OCI-LY7 (cell line): ENCODE measurements around the gene IL12RB2. TPM values are rescaled to one million over a fixed set of nuclear protein-coding genes. Genes with fewer than 3 reads are reported as not detected.

Source experiments
- BruUV-seq: library from RNA; stranded (reverse); fragments of 400-500 nt; replicated peaks from 2 replicates; lab custom pipeline; 2021; lab: Mats Ljungman, UMichigan
- CTCF ChIA-PET: fragments of 300-600 bp; sonication (Branson Sonifier 250); formaldehyde crosslinking; loops from one replicate; lab custom pipeline; 2022; ENCODE audit warnings: antibody characterized with exemption; ENCODE audit not compliant: unreplicated experiment; lab: Charles Lee
- POLR2A ChIA-PET: fragments of 300-600 bp; sonication (Branson Sonifier 250); formaldehyde crosslinking; loops from one replicate; lab custom pipeline; 2022; ENCODE audit warnings: antibody characterized with exemption; lab: Charles Lee
- DNase-seq: peaks from one replicate; pipeline ENCODE4 v3.0.0-alpha.2; 2015; ENCODE audit warnings: low spot score
- H2AFZ ChIP-seq: fragments of 200-600 bp; sonication (generic), shearing (Covaris generic); 2 replicates; pipeline ENCODE4 v1.6.1; 2014; ENCODE audit warnings: mild to moderate bottlenecking, antibody characterized with exemption, low read length, moderate library complexity
- H3K27ac ChIP-seq: fragments of 200-600 bp; sonication (generic); 2 replicates; pipeline ENCODE4 v1.5.1; 2014; ENCODE audit warnings: mixed run types, low read depth, mild to moderate bottlenecking, moderate library complexity, low read length, inconsistent platforms; ENCODE audit not compliant: poor library complexity, severe bottlenecking
- H3K36me3 ChIP-seq: fragments of 200-600 bp; sonication (generic); 2 replicates; pipeline ENCODE4 v1.6.1; 2014; ENCODE audit warnings: mild to moderate bottlenecking, antibody characterized with exemption, low read length, moderate library complexity, mixed read lengths; ENCODE audit not compliant: insufficient read depth
- H3K4me1 ChIP-seq: fragments of 200-600 bp; sonication (generic); 2 replicates; pipeline ENCODE4 v1.5.1; 2014; ENCODE audit warnings: mild to moderate bottlenecking, low read length; ENCODE audit not compliant: insufficient read depth, poor library complexity, severe bottlenecking
- H3K4me2 ChIP-seq: fragments of 200-600 bp; sonication (generic); 2 replicates; pipeline ENCODE4 v1.6.1; 2014; ENCODE audit warnings: mild to moderate bottlenecking, low read length
- H3K4me3 ChIP-seq: fragments of 200-600 bp; sonication (generic); 2 replicates; pipeline ENCODE4 v1.5.1; 2014; ENCODE audit warnings: mild to moderate bottlenecking, low read depth, low read length; ENCODE audit not compliant: poor library complexity, severe bottlenecking
- H3K79me2 ChIP-seq: fragments of 200-600 bp; sonication (generic); 2 replicates; pipeline ENCODE4 v1.6.1; 2016; ENCODE audit warnings: low read depth, mild to moderate bottlenecking, low read length, moderate library complexity, mixed read lengths; ENCODE audit not compliant: insufficient read depth
- H3K9me2 ChIP-seq: fragments of 200-600 bp; sonication (generic); 2 replicates; pipeline ENCODE4 v1.6.1; 2016; ENCODE audit warnings: mild to moderate bottlenecking, low read length, mixed read lengths; ENCODE audit not compliant: insufficient read depth
- H3K9me3 ChIP-seq: fragments of 200-600 bp; sonication (generic); 2 replicates; pipeline ENCODE4 v1.6.1; 2014; ENCODE audit warnings: mild to moderate bottlenecking, mixed run types, low read length, mixed read lengths
- H4K20me1 ChIP-seq: fragments of 200-600 bp; sonication (generic); 2 replicates; pipeline ENCODE4 v1.6.1; 2014; ENCODE audit warnings: mild to moderate bottlenecking, antibody characterized with exemption, low read length, moderate library complexity, mixed read lengths; ENCODE audit not compliant: insufficient read depth
- CTCF ChIP-seq: fragments of 200-600 bp; sonication (generic); conservative IDR thresholded peaks from 2 replicates; pipeline ENCODE4 v1.5.1; 2014; ENCODE audit warnings: mild to moderate bottlenecking, antibody characterized with exemption, low read length, moderate library complexity, mixed read lengths
- EZH2phosphoT487 ChIP-seq: fragments of 200-600 bp; sonication (generic); IDR thresholded peaks from 2 replicates; pipeline ENCODE4 v1.6.1; 2018; ENCODE audit warnings: low read depth, borderline replicate concordance, mild to moderate bottlenecking, mixed run types, antibody characterized with exemption, low read length, moderate library complexity, mixed read lengths
- intact Hi-C: fragments of 100-400 bp; cut with micrococcal nuclease; formaldehyde crosslinking; loops from one replicate; pipeline ENCODE4 v1.10.0; 2022; ENCODE audit not compliant: unreplicated experiment
- total RNA-seq, 2 experiments: library from RNA; depleted of rRNA in 1 of 2; stranded (reverse); fragments of >200 nt in 1 of 2; shearing (Covaris generic) in 1 of 2; gene quantifications; 2 replicates each; pipeline ENCODE4 v1.2.3, GENCODE V29; 2014 to 2022

IL12RB2 gene
- total RNA-seq, 2 experiments from 2014 or later: not detected

GRCh38 chr1:67377253-67377652, 69.6 kb downstream of the IL12RB2 start:
- no peaks in the 10 kb centered on the region for H3K9me3 ChIP-seq

GRCh38 chr1:67381154-67381553, 73.5 kb downstream of the IL12RB2 start:
- TF ChIP-seq EZH2phosphoT487 (no peak), CTCF (no peak)
- Histone ChIP-seq H3K36me3 (peaks cover 28% of the 10 kb centered on the region), H3K9me3 (peaks cover 23% of the 10 kb centered on the region; the same call in 1 of the 2 replicates), H3K4me1 (no peaks in the 10 kb centered on the region), H3K9me2 (no peaks in the 10 kb centered on the region), H2AFZ (no peak overlapping the region), H3K27ac (no peak overlapping the region), H3K4me3 (no peak overlapping the region), H3K4me2 (no peak overlapping the region), H3K79me2 (no peaks in the 10 kb centered on the region), H4K20me1 (no peaks in the 10 kb centered on the region)
- POLR2A ChIA-PET: no interaction called here
- CTCF ChIA-PET: no interaction called here
- DNase-seq: no peak
- intact Hi-C loops: no loop called here
- no TSS peak for BruUV-seq

More at GRCh38 chr1:67377253-67377652, 69.6 kb downstream of the IL12RB2 start:
- Histone ChIP-seq H3K9me2 (no peaks in the 10 kb centered on the region), H3K4me3 (no peak overlapping the region), H4K20me1 (no peaks in the 10 kb centered on the region), H3K4me2 (no peak overlapping the region), H2AFZ (no peak overlapping the region), H3K27ac (no peak overlapping the region), H3K79me2 (no peaks in the 10 kb centered on the region), H3K4me1 (no peaks in the 10 kb centered on the region), H3K36me3 (peaks cover 3% of the 10 kb centered on the region; the same call in 1 of the 2 replicates)
- DNase-seq: no peak
- TF ChIP-seq CTCF (no peak), EZH2phosphoT487 (no peak)
- ChIA-PET CTCF (no interaction called here), POLR2A (no interaction called here)
- intact Hi-C loops: no loop called here
- no TSS peak for BruUV-seq

- POLR2A ChIA-PET: interaction anchor here (0.7 kb wide), 1 partner anchor 26 kb away, joined by 5 read pairs; no protein-coding TSS in a partner anchor
- DNase-seq: no peak
Measured at GRCh38 chr1:67382292-67382691, 74.6 kb downstream of the IL12RB2 start.

More at GRCh38 chr1:67382292-67382691, 74.6 kb downstream of the IL12RB2 start:
- TF ChIP-seq CTCF: no peak
- TF ChIP-seq EZH2phosphoT487: no peak
- Histone ChIP-seq H3K27ac (no peak overlapping the region), H4K20me1 (no peaks in the 10 kb centered on the region), H3K4me1 (no peaks in the 10 kb centered on the region), H3K4me2 (no peak overlapping the region), H3K9me3 (peaks cover 23% of the 10 kb centered on the region; the same call in 1 of the 2 replicates), H2AFZ (no peak overlapping the region), H3K36me3 (peaks cover 35% of the 10 kb centered on the region), H3K79me2 (no peaks in the 10 kb centered on the region), H3K9me2 (no peaks in the 10 kb centered on the region), H3K4me3 (no peak overlapping the region)
- intact Hi-C loops: no loop called here
- CTCF ChIA-PET: interaction anchor here (0.5 kb wide), 1 partner anchor 15 kb away, joined by 3 read pairs; no protein-coding TSS in a partner anchor
- no TSS peak for BruUV-seq
